Gastroesophageal sphincter (tissue), 4 donors: Measurements from ENCODE around the gene MTMR10. TPM values are rescaled to one million over a fixed set of nuclear protein-coding genes. Genes with fewer than 3 reads are reported as not detected.

ENCODE experiments used
- ATAC-seq: fragments of 150-250 bp; one replicate; pipeline ENCODE4 v1.9.1; 2016; ENCODE audit warnings: mild to moderate bottlenecking, moderate library complexity
- H3K27ac ChIP-seq, 4 donors: fragments of 200-600 bp; sonication (generic) in 3 of 4; 1 replicate in 3 of 4; 2 replicates in 1 of 4; pipeline ENCODE4 v1.5.1; 2016 to 2019
- H3K27me3 ChIP-seq: fragments of 200-600 bp; sonication (generic); one replicate; pipeline ENCODE4 v1.5.1; 2019
- H3K36me3 ChIP-seq, 2 donors: fragments of 200-600 bp; sonication (generic); one replicate each; pipeline ENCODE4 v1.5.1; 2019; ENCODE audit warnings: control low read depth in 1 of 2
- H3K4me1 ChIP-seq, 3 donors: fragments of 200-600 bp; sonication (generic); 1 replicate in 2 of 3; 2 replicates in 1 of 3; pipeline ENCODE4 v1.5.1; 2016 to 2019; ENCODE audit warnings: control low read depth in 2 of 3
- H3K4me3 ChIP-seq, 2 donors: fragments of 200-600 bp; sonication (generic); one replicate each; pipeline ENCODE4 v1.5.1; 2019; ENCODE audit warnings: mild to moderate bottlenecking in 1 of 2, moderate library complexity in 1 of 2
- H3K9me3 ChIP-seq, 3 donors: fragments of 200-600 bp; sonication (generic); one replicate each; pipeline ENCODE4 v1.5.1; 2017 to 2019; ENCODE audit warnings: control low read depth in 2 of 3
- CTCF ChIP-seq, 4 experiments: fragments of 200-600 bp in 2 of 4; fragments of 450-650 bp in 2 of 4; sonication (generic) in 1 of 4; IDR thresholded peaks; one replicate each; pipeline ENCODE4 v1.5.1; 2017 to 2019; ENCODE audit warnings: antibody characterized with exemption in 4 of 4, mild to moderate bottlenecking in 2 of 4, moderate library complexity in 2 of 4
- EP300 ChIP-seq: sonication (generic); formaldehyde crosslinking; IDR thresholded peaks from one replicate; pipeline ENCODE4 v1.6.1; 2017; ENCODE audit warnings: antibody characterized with exemption, mild to moderate bottlenecking
- POLR2A ChIP-seq, 2 donors: fragments of 450-650 bp; IDR thresholded peaks; one replicate each; pipeline ENCODE4 v1.6.1; 2017; ENCODE audit warnings: antibody characterized with exemption in 2 of 2, mild to moderate bottlenecking in 2 of 2, moderate library complexity in 1 of 2
- POLR2AphosphoS5 ChIP-seq: sonication (generic); formaldehyde crosslinking; IDR thresholded peaks from one replicate; pipeline ENCODE4 v1.6.1; 2017; ENCODE audit warnings: antibody characterized with exemption
- WGBS, 2 donors: methylation state at CpG; one replicate each; pipeline ENCODE4 v1.1.5; 2018; ENCODE audit warnings: low coverage in 1 of 2; 5-methylcytosine and 5-hydroxymethylcytosine counted together
- total RNA-seq, 4 donors: library from RNA; depleted of rRNA; stranded (reverse); fragments of >200 nt; gene quantifications; one replicate each; pipeline ENCODE4 v1.1.0, GENCODE V29; 2016

Gene MTMR10
- total RNA-seq, 4 donors from 2014 or later = 25.4 to 35.0 (median 32.4) TPM

DNA sequence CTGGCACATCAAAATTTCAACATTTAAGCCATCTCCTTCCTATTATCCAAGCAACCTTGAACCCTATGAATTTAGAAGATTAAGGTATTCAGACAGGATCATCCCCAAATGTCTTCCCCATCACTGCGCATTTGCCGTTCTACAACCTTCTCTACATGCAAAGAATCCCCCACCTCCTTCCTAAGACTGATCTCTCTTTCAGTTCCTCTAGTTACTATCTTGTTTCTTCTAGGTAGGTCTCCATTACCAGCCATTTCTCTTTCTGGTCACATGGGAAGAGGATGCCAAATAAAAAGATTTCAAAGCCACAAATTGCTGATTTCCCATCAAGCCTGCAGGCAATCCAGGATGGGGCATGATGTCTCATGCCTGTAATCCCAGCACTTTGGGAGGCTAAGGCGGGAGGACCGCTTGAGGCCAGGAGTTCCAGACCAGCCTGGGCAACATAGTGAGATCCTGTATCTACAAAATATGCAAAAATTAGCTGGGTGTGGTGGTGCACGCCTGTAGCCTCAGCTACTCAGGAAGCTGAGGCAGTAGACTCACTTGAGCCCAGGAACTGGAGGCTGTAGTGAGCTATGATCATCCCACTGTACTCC, 29.7 kb upstream of the MTMR10 start:
- Histone ChIP-seq H3K27me3 (no peaks in the 10 kb centered on the region), H3K9me3 (no peaks in the 10 kb centered on the region), H3K36me3 (no peaks in the 10 kb centered on the region), H3K4me3 (no peak overlapping the region), H3K4me1 (peaks cover 0 to 3% (median 0%) of the 10 kb centered on the region in 3 donors), H3K27ac (no peak overlapping the region)
- ATAC-seq = no peak
- TF ChIP-seq CTCF (IDR thresholded peaks at IDR 0.05) = no peak
- TF ChIP-seq POLR2AphosphoS5 = no peak
- no peak for TF ChIP-seq EP300
- no peak for TF ChIP-seq POLR2A (IDR thresholded peaks at IDR 0.05)
- 89 to 90% methylated on average over 2 of the region's 5 CpGs for WGBS, 2 donors

DNA sequence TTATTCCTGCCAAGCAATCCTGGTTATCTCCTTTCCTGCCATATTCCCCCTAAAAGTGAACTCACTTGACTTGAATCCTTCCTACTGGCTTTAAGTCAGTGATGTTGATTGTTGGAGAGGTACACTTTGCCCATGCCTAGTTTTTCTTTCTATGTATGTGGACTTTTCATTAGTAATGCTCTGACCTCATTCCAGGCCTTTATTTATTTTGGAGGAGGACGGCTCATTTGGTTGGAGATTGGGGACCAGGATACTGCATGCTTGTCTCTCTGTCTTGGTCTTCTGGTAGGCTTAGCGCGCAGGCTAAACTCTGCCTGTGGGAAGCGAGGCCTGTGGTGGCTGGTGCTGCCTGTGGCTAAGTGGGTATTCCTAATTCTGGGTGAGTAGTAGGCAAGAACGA, 29.1 kb upstream of the MTMR10 start:
- ATAC-seq = no peak
- Histone ChIP-seq H3K36me3 (no peaks in the 10 kb centered on the region), H3K9me3 (no peaks in the 10 kb centered on the region), H3K27ac (no peak overlapping the region), H3K27me3 (no peaks in the 10 kb centered on the region), H3K4me3 (no peak overlapping the region), H3K4me1 (peaks cover 0 to 3% (median 0%) of the 10 kb centered on the region in 3 donors)
- 80 to 93% methylated on average over 1 to 4 of the region's 5 CpGs for WGBS, 2 donors
- TF ChIP-seq POLR2AphosphoS5 (no peak), POLR2A (IDR thresholded peaks at IDR 0.05) (no peak), EP300 (no peak), CTCF (IDR thresholded peaks at IDR 0.05) (no peak)

GRCh38 chr15:31019986-31020385, 28.6 kb upstream of the MTMR10 start:
- TF ChIP-seq EP300 = no peak
- TF ChIP-seq CTCF (IDR thresholded peaks at IDR 0.05) = no peak
- no peak for TF ChIP-seq POLR2A (IDR thresholded peaks at IDR 0.05)
- no peak for TF ChIP-seq POLR2AphosphoS5
- Histone ChIP-seq H3K9me3 (no peaks in the 10 kb centered on the region), H3K4me1 (peaks cover 0 to 3% (median 0%) of the 10 kb centered on the region in 3 donors), H3K4me3 (no peak overlapping the region), H3K27me3 (no peaks in the 10 kb centered on the region), H3K27ac (no peak overlapping the region), H3K36me3 (no peaks in the 10 kb centered on the region)
- ATAC-seq = no peak
- 72 to 95% methylated on average over 3 of the region's 3 CpGs for WGBS, 2 donors

DNA sequence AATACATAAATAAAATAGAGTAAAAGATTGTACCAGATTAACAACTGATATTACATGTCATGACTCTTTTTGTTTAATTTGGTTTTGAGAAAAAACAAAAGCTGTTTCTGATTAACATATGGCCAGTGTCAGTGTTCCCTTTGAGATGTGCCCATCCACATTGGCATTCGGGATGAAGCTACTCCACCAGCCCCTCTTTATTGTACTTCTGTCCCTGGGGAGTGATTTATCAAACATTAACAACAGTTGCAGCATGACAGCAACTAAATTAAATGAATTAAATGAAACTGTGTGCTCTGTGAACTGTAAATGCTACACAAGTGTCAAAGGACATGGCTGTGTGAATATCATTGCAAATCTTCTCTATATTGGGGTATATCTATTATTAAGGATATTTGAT, 25.9 kb upstream of the MTMR10 start:
- peaks cover 0 to 14% (median 0%) of the 10 kb centered on the region in 3 donors for H3K9me3 ChIP-seq
- H3K4me1 ChIP-seq = no peaks in the 10 kb centered on the region
- H3K36me3 ChIP-seq = no peaks in the 10 kb centered on the region
- H3K27me3 ChIP-seq = no peaks in the 10 kb centered on the region
- 60 to 82% methylated on average over 1 of the region's 1 CpG for WGBS, 2 donors
- H3K27ac ChIP-seq = no peak overlapping the region
- H3K4me3 ChIP-seq = no peak overlapping the region
- TF ChIP-seq EP300 = no peak
- TF ChIP-seq POLR2AphosphoS5 = no peak
- TF ChIP-seq POLR2A (IDR thresholded peaks at IDR 0.05) = no peak
- no peak for TF ChIP-seq CTCF (IDR thresholded peaks at IDR 0.05)
- no peak for ATAC-seq

- no peak for ATAC-seq
- Histone ChIP-seq H3K36me3 (no peaks in the 10 kb centered on the region), H3K27ac (no peak overlapping the region), H3K4me1 (no peaks in the 10 kb centered on the region), H3K4me3 (no peak overlapping the region), H3K9me3 (peaks cover 0 to 22% (median 0%) of the 10 kb centered on the region in 3 donors), H3K27me3 (no peaks in the 10 kb centered on the region)
- TF ChIP-seq POLR2A (IDR thresholded peaks at IDR 0.05) = no peak
- TF ChIP-seq CTCF (IDR thresholded peaks at IDR 0.05) = no peak
- no peak for TF ChIP-seq POLR2AphosphoS5
- no peak for TF ChIP-seq EP300
- 41 to 43% methylated on average over 2 to 3 of the region's 3 CpGs for WGBS, 2 donors
These were observed 25.1 kb upstream of the MTMR10 start for GRCh38 chr15:31016446-31016915.
